Neural crest cell (in vitro differentiated cells): ENCODE measurements around the gene SLC44A5. TPM values are rescaled to one million over a fixed set of nuclear protein-coding genes. Genes with fewer than 3 reads are reported as not detected.
"Not testable (repeated sequence)": the region's sequence is repeated elsewhere in the genome, so short reads cannot be mapped to it uniquely, and the experiment has no call there.

ENCODE experiments used
- DNase-seq: peaks from one replicate; pipeline ENCODE4 v3.0.0; 2021; ENCODE audit warnings: low read depth, mixed read lengths, low spot score
- H3K27ac Mint-ChIP-seq: one replicate; pipeline ENCODE4 v1.8.0; 2021; ENCODE audit warnings: mild to moderate bottlenecking, mixed read lengths; ENCODE audit not compliant: unreplicated experiment
- H3K27me3 Mint-ChIP-seq: 2 replicates; pipeline ENCODE4 v1.8.0; 2021; ENCODE audit warnings: low read depth, mild to moderate bottlenecking, mixed read lengths
- H3K36me3 Mint-ChIP-seq: 2 replicates; pipeline ENCODE4 v1.8.0; 2021; ENCODE audit warnings: low read depth, mild to moderate bottlenecking, mixed read lengths
- H3K4me1 Mint-ChIP-seq: 2 replicates; pipeline ENCODE4 v1.8.0; 2021; ENCODE audit warnings: mixed read lengths
- H3K4me3 Mint-ChIP-seq: one replicate; pipeline ENCODE4 v1.8.0; 2021; ENCODE audit warnings: mild to moderate bottlenecking, mixed read lengths
- H3K9me3 Mint-ChIP-seq: 2 replicates; pipeline ENCODE4 v1.8.0; 2021; ENCODE audit warnings: mixed read lengths
- total RNA-seq: library from RNA; stranded (reverse); gene quantifications from 2 replicates; pipeline ENCODE4 v1.2.1, GENCODE V29; 2021
- TF ChIP-seq, protein P1 (sequence below): fragments of 200-600 bp; sonication (generic); conservative IDR thresholded peaks from 2 replicates; pipeline ENCODE4 v1.5.0; 2021; ENCODE audit warnings: antibody characterized with exemption, mild to moderate bottlenecking

Gene SLC44A5
- total RNA-seq, 1 donor from 2014 or later: 9.7 TPM

DNA sequence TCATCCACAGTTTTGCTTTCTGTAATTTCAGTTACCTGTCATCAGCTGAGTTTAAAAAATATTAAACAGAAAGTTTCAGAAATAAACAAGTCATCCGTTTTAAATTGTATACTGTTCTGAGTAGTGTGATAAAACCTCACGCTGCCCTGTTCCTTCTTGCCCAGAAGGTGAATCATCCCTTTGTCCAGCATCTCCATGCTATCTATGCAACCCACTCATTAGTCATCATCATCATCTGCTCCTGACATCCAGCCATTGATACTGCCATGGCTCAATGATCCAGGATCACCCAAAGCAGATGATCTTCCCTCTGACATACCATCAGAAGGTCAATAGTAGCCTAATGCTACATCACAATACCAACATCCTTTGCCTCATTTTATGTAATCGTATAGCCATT, 198.3 kb downstream of the SLC44A5 start:
- Mint-ChIP-seq H3K36me3 (peaks cover 12% of the 10 kb centered on the region), H3K27me3 (no peaks in the 10 kb centered on the region), H3K27ac (no peak overlapping the region), H3K4me1 (no peaks in the 10 kb centered on the region), H3K9me3 (peaks cover 2% of the 10 kb centered on the region), H3K4me3 (no peak overlapping the region)
- TF ChIP-seq, protein P1, sequence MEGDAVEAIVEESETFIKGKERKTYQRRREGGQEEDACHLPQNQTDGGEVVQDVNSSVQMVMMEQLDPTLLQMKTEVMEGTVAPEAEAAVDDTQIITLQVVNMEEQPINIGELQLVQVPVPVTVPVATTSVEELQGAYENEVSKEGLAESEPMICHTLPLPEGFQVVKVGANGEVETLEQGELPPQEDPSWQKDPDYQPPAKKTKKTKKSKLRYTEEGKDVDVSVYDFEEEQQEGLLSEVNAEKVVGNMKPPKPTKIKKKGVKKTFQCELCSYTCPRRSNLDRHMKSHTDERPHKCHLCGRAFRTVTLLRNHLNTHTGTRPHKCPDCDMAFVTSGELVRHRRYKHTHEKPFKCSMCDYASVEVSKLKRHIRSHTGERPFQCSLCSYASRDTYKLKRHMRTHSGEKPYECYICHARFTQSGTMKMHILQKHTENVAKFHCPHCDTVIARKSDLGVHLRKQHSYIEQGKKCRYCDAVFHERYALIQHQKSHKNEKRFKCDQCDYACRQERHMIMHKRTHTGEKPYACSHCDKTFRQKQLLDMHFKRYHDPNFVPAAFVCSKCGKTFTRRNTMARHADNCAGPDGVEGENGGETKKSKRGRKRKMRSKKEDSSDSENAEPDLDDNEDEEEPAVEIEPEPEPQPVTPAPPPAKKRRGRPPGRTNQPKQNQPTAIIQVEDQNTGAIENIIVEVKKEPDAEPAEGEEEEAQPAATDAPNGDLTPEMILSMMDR: no peak
- no peak for DNase-seq

DNA sequence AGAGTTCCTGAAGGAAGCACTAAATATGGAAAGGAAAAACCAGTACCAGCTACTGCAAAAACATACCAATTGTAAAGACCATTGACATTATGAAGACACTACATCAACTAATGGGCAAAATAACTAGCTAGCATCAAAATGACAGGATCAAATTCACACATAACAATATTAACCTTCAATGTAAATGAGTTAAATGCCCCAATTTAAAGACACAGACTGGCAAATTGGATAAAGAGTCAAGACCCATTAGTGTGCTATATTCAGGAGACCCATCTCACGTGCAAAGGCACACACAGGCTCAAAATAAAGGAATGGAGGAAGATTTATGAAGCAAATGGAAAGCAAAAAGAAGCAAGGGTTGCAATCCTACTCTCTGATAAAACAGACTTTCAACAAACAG, 206.2 kb downstream of the SLC44A5 start:
- not testable (repeated sequence) for H3K4me1 Mint-ChIP-seq, H3K4me3 Mint-ChIP-seq, DNase-seq, H3K27me3 Mint-ChIP-seq, H3K27ac Mint-ChIP-seq
- peaks cover 21% of the 10 kb centered on the region for H3K9me3 Mint-ChIP-seq
- peaks cover 16% of the 10 kb centered on the region for H3K36me3 Mint-ChIP-seq

GRCh38 chr1:75403147-75403646, 207.7 kb downstream of the SLC44A5 start:
- DNase-seq, H3K27ac Mint-ChIP-seq, H3K4me3 Mint-ChIP-seq, H3K27me3 Mint-ChIP-seq, H3K4me1 Mint-ChIP-seq: not testable (repeated sequence)
- Mint-ChIP-seq H3K9me3 (peaks cover 21% of the 10 kb centered on the region), H3K36me3 (peaks cover 16% of the 10 kb centered on the region)

DNA sequence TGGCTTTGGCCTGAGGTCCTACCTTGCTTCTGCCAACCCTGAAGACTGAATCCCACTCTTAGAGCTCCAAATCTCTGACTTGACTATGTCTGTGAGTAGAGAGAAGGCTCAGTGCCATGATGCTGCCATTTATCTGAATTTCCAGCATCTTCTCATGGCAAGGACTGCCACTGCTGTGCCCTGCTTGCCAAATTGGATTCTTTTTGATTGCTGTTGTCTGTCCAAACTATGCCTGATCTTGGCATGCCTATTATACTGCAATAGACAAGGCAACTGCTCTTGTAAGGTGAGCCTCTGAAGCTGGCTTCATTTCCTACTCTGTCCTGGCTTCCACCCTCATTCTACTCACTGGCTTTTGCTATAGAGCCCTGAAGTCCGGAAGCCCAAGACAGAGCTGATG, 210.2 kb downstream of the SLC44A5 start:
- H3K4me3 Mint-ChIP-seq: no peak overlapping the region
- H3K36me3 Mint-ChIP-seq: peaks cover 7% of the 10 kb centered on the region
- DNase-seq: no peak
- H3K4me1 Mint-ChIP-seq: peaks cover 6% of the 10 kb centered on the region
- no peaks in the 10 kb centered on the region for H3K27me3 Mint-ChIP-seq
- no peak overlapping the region for H3K27ac Mint-ChIP-seq
- peaks cover 11% of the 10 kb centered on the region for H3K9me3 Mint-ChIP-seq
- TF ChIP-seq, protein P1: no peak

DNA sequence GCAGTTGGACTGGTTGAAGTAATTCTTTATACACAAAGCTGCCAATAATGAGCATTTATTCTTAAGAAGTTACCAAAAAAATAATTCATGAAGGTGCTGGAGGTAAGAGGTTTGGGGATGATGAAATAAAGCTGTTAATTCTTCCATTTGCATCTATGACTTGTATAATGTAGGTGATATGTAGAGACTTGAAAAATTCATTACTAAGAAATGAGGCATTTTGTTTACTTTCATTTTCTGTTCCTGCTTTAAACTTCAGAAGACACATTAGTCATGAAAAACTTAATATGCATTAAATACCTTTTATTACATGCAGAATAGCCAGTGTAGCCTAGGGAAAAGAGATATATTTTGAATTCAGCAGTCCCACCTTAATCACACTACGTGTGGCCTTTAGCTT, 214.2 kb downstream of the SLC44A5 start:
- no peak for DNase-seq
- Mint-ChIP-seq H3K4me1 (peaks cover 6% of the 10 kb centered on the region), H3K36me3 (peaks cover 5% of the 10 kb centered on the region), H3K9me3 (peaks cover 3% of the 10 kb centered on the region), H3K27me3 (no peaks in the 10 kb centered on the region), H3K27ac (no peak overlapping the region), H3K4me3 (no peak overlapping the region)
- TF ChIP-seq, protein P1: no peak

GRCh38 chr1:75396260-75396659, 214.7 kb downstream of the SLC44A5 start:
- Mint-ChIP-seq H3K4me1 (peaks cover 6% of the 10 kb centered on the region), H3K9me3 (peaks cover 6% of the 10 kb centered on the region), H3K4me3 (no peak overlapping the region), H3K27ac (no peak overlapping the region), H3K27me3 (no peaks in the 10 kb centered on the region), H3K36me3 (peaks cover 8% of the 10 kb centered on the region)
- DNase-seq: no peak
- TF ChIP-seq, protein P1: no peak
